GM12891 (cell line): ENCODE data around the gene ZDHHC14.

Experiments used
- POLR2A ChIP-seq: IDR thresholded peaks from 2 replicates; pipeline ENCODE4 v1.6.1; 2011; ENCODE audit warnings: low read depth, low read length, control low read depth
- POU2F2 ChIP-seq: IDR thresholded peaks from 2 replicates; pipeline ENCODE4 v1.6.1; 2011; ENCODE audit warnings: low read depth, mild to moderate bottlenecking, control low read depth, low read length, moderate library complexity
- SPI1 ChIP-seq: IDR thresholded peaks from 2 replicates; pipeline ENCODE4 v1.6.1; 2011; ENCODE audit warnings: low read depth, low read length, control low read depth

GRCh38 chr6:157560691-157561413 is 179.9 kb downstream of the ZDHHC14 start:
- TF ChIP-seq POLR2A (no peak), POU2F2 (no peak), SPI1 (no peak)
